Sciatic nerve (tissue), 2 donors: ENCODE data around the gene CHST8. TPM values are rescaled to one million over a fixed set of nuclear protein-coding genes. Genes with fewer than 3 reads are reported as not detected.

ENCODE experiments used
- ATAC-seq: fragments of 200-7000 bp; cut with Tn5 transposase; one replicate; pipeline ENCODE4 v1.9.1; 2020; ENCODE audit warnings: mild to moderate bottlenecking, moderate library complexity
- DNase-seq: peaks from one replicate; pipeline ENCODE4 v3.0.0-alpha.2; 2020; ENCODE audit warnings: low spot score
- intact Hi-C: fragments of 100-400 bp; cut with DNase I; formaldehyde crosslinking; loops from one replicate; pipeline ENCODE4 v1.14.2; 2022
- total RNA-seq: library from RNA; stranded (reverse); fragmentation: NEBNext Ultra II Directional; extraction: Animal tissue kit (Norgen Biotek cat#: 25700); gene quantifications from one replicate; pipeline ENCODE4 v1.2.1, GENCODE V29; 2021
- donor health status: DM: no; HTN: no; CAD: no.
- donor health status: DM: no; HTN: no; CAD: no.

Gene CHST8
- total RNA-seq, 1 donor from 2014 or later, result 0.62 TPM

DNA sequence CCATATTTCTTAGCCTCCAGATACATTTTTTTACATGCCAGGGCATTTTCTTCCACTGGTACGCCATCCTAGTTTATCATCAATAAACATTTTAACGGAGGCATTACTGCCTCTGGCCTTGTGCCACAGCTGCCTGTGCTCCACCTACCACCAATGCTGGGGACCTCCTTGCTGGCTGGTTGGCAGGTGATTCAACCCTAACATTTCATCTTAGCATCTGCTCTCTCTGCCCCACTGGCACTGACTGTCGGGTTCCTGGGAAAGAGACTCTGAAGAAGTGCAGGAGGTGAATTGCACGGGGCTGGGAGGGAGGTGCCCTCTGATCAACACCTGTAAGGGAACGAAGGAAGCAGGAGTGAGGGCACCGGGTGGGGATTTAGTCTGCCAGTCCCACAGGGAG is 123.5 kb downstream of the CHST8 start:
- ATAC-seq (no peak), DNase-seq (no peak)
- intact Hi-C loops, result no loop called here

DNA sequence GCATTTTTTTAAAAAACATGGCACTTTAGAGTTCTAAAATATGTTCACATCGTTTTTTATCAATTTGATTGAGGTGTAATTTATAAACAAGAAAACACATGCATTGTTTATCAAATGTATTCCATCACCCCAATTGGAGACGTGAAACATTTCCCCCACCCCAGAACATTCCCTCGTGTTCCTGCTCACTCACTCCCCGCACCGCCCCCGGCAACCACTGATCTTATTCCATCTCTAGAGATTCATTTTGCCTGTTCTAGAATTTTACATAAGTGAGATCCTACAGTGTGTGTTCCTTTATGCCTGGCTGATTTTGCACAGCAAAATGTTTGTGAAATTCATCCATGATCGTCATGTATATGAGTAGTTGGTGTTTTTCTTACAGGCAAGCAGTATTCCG is 124.4 kb downstream of the CHST8 start:
- intact Hi-C loops, result no loop called here
- no peak for ATAC-seq
- DNase-seq, result no peak

DNA sequence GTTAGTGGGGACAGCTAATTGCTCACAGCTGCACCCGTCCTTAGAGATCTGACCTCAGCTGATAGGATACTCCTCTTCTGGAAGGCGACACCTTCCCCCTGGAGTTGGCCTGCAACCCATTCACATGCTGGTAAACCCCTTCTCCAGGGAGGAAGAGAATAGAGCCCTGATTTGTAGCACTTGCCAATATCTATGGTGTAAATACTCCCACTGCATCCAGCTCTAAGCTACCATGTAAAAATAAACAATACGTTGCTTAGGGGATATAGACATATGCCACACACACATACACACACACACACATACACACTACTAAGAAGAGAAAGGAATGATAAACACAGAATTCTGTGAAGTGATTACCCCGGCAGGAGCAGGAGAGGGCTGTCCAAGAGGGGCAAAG is 125.5 kb downstream of the CHST8 start:
- no peak for ATAC-seq
- intact Hi-C loops, result no loop called here

DNA sequence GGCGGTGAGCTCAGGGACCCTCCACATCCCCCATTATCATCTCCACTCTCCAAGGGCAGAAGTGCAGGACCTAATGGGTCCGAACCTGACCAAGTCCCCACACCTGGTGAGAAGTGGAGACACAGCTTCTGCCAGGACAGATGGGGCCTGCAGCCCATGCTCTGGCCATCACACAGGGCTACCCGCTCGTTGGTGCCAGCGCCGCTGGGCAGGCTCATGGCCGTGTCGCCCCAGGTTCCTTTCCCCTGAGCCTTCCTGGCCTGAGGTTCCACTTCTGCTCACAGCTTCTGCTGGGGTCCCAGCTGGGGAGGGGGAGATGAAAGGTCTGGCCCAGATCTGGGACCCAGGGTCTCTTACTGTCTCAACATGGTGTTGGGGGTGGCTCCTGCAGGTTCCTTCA is 126.5 kb downstream of the CHST8 start:
- no peak for DNase-seq
- intact Hi-C loops, result no loop called here
- no peak for ATAC-seq

More for the DNA sequence above, 125.5 kb downstream of the CHST8 start:
- no peak for DNase-seq

DNA sequence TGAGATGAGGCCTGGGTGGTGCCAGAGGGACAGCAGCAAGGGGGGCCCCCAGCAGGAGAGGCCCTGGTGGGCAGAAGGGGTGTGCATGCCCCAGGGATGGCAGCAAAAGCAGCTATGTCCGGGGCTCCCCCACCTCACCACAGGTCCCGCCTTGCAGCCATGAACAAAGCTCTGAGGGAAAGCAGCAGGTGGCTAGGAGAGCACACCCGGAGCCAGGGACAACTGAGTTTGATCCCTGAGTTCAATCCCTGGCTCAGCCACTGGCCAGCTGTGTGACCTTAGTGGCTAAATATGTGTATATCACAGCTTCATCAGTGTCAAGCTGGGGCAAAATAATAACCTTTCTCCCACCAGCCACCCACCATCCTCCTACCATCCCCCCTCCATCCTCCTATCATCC is 127.3 kb downstream of the CHST8 start:
- DNase-seq (no peak), ATAC-seq (no peak)
- intact Hi-C loops, result no loop called here

DNA sequence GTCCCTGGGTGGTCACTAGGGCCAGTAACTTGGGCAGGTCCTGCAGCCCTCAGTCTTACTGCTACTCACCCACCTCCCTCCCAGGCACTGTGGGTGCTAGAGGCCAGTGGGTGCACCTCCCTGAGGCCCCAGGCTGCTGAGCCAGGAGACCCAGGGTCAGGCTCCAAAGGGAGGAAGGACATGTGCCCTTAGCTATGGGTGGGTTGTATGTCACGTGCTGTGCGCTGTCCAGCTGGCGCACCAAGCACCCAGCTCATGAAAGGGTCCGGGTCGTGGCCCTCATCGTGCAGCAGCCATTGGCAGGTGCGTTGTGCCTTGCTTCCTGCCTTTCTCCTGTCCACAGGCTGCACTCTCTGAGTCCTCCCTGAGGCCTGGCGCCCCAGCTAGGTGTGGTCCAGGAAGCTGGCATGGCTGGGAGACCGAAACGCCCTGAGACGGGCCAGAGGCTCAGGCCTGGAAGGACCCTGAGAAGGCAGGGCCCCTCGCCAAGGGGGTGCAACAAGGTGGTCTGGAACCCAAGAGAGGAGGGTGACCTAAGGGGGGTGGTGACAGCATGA is 127.9 kb downstream of the CHST8 start:
- intact Hi-C loops, result no loop called here
- ATAC-seq (no peak), DNase-seq (no peak)

DNA sequence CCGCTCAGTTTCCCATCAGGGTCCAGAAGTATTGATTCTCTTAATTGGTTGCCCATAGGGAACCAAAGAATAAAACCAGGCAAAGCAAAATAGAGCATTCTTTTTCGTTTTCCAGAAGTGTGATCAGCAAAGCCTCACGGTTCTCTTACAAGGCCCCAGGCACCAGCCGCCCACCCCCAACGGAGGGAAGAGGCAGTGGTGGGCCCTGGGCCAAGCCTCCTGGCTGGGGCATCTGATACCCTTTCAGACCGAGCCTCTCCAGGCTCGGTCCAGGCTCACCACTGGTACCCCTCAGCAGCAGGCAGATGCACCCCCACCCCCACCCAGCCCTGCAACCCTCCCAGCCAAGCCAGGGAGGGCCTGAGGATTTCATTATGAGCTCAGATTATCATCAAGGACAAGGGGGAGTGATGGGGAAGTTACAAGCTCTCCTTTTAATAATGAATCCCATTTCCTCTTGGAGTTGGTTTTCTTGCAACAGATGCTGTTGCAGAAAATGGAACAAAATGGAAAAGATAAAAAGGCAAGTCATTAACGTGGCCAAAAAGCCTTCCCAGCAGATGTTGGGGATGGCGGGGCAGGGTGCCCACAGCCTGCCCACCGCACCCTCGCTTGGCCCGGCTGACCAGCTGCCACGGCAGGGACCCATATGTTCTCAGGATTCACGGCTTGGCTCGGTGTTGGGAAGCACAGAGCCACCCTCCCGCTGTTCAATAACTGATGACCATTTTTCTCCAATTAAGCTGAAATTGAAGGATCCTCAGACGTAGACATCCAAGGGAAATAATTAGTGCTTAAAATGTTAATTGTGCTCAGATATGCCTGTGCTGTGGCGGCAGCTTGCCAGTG is 129.1 kb downstream of the CHST8 start:
- intact Hi-C loops, result no loop called here
- ATAC-seq (no peak), DNase-seq (no peak)

DNA sequence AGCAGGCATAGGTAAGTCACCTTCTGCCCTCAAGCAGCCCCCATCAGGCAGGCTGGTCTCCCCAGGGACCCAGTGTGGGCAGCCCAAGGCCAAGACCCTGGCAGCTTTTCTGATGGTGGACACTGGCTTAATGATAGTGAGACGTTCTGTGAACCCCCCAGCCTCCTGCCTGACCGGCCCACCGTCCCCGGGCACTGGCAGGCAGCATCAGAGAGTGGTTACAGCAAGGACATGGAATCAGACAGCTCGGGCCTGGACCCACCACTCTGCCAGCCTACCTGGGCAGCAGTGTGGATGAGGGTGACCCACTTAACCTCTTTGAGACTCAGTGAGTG is 129.7 kb downstream of the CHST8 start:
- intact Hi-C loops, result no loop called here
- DNase-seq (no peak), ATAC-seq (no peak)

DNA sequence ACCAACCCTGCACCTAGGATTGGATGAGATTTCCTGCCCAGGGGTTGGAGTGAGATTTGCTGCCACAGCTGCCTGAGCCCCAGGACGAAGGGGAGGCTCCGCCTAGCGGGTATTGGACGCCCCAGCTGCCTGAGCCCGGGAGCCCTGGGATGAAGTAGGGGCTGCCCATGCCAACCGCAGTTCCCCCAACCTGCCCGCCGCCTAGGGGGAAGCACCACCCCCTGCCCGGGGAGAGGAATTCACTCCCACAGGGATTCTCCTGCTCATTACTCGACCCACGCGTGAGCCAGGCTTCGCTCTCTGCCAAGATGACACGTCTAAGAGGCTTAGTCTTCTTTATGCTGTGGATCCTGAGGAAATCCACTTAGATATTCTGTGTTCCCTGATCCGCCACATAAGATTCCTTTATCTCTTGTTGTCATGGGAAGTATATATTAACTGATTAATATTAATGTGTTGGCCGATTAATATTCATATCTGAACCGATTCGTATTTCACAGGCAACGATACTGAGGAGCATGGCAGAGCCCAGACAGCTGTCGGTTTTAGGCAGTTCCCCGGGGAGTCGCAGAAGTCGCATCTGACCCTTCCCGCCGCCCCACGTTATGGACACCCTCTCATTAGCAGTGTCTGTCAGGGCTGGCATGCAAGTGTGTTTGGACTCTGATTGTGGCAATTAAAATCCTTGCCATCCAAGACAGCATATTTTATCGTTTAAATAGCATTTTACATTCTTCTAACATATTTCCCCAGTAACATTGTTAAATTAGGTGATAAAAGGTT is 130.5 kb downstream of the CHST8 start:
- no peak for ATAC-seq
- no peak for DNase-seq
- intact Hi-C loops, result no loop called here

DNA sequence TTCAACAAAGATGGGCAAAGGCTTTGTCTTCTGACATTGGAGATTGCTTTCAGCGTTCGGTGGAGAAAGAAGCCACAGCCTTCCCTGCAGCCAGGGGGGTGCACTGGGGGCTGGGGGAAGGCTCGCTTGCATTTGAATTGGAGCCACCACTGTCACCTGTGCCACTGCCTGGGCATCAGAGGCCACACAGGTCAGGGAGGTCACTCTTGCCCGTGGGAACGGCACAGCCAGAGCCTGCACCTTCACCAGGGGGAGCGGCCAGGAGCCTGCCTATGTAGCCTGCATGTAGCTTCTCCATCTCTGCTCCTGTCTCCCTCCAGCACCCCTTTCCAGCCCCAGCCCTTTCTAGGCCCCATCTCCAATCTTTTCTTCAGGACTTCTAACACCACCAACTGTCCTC is 131.2 kb downstream of the CHST8 start:
- no peak for DNase-seq
- no peak for ATAC-seq
- intact Hi-C loops, result no loop called here

DNA sequence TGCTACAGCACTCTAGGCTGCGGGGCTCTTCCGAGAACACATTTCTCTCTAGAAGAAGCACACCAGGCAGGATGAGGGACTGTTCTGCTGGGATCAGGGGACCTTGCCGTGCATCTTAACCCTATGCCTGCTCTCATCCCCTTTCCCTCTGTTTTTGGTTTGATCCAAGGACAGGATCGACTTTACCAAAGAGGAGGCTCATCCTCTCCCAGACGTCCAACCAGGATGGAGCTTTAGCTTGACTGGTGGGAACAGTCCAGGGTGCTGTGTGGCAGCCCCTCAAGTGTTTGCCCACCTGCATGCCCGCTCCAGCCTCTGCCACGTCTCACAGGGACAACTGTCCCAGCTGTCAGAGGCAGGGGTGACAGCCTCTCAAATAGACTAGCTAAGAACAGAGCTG is 132.6 kb downstream of the CHST8 start:
- no peak for ATAC-seq
- no peak for DNase-seq
- intact Hi-C loops, result no loop called here

DNA sequence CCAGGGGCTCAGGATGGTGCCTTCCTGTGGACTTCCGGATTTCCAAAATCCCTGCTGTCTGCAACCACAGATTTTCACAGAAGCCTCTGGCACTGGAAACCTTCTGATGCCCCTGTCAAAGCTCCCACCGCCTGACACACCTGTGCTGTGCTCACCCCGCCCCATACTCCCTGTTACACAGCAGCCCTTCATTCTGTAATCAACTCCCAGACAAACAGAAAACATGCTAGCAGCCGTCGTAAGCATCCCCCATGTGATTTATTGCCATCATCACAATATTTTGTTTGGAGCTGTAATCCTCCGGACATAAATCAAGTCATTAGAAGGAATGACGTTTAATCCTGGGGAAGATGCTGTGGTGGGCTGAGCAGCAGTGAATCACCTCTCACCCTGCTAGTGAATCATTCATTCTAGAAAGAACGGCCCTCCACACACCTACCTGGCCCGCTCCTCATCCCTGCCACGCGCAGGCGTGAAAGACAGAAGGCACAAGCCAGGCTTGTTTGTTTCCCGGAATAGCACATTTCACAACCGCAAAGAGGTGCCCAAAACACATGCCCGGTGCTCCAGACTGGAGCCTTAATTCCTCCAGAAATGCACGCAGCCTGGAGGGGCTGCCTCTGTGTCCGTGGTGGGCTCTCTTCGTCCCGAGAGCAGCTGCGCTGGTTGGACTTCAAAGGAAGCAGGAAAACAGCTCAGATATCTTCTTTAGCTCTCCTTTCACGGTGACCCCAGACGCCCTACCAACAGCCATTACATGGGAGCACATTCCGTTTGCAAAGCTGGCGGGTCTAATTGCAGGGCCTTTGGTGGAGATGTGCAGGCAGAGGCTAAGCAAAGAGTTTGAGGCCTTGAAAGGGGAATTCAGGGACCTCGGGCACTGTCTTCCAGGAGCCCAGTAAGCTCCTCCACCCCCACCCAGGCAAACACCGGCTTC is 133.6 kb downstream of the CHST8 start:
- intact Hi-C loops, result no loop called here
- no peak for DNase-seq
- no peak for ATAC-seq

DNA sequence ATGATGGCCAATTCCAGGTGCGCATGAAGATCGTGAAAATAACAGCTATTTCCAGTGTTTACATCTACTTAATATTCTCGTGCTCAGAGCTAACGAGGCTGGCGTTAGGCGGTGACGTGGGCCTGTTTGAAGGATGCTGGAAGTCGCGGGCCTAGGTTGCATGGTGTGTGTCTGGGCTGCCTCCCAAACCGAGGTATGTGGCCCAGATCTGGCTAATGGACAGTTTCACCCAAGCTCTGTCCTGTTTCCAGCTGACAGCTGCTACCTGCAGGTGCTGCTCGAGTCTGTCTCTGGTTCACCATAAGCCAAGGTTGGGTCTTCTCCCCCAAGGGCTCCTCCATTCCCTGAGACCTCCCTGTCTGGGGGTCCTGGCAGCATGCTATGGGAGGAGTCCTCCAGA is 134.4 kb downstream of the CHST8 start:
- DNase-seq (no peak), ATAC-seq (no peak)
- intact Hi-C loops, result no loop called here

DNA sequence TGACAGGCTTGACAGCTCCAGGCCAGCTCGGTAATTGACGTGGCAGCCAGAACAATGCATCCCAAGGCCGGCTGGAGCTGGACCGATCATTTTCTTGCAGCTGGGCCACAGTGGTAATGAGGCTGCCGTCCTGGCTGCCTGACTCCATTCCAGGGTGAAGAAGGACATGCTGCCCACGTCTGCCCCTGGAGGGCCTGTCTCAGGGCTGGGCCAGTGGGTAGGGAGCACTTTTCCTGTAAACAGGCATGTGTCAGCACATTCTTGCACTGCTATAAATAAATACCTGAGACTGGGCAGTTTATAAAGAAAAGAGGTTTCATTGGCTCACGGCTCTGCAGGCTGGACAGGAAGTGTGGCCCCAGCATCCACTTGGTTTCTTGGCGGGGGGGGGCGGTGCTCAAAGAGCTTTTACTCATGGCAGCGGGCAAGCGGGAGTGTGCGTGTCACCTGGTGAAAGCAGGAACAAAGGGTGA is 136.8 kb downstream of the CHST8 start:
- ATAC-seq, result no peak
- DNase-seq, result no peak
- intact Hi-C loops, result no loop called here

DNA sequence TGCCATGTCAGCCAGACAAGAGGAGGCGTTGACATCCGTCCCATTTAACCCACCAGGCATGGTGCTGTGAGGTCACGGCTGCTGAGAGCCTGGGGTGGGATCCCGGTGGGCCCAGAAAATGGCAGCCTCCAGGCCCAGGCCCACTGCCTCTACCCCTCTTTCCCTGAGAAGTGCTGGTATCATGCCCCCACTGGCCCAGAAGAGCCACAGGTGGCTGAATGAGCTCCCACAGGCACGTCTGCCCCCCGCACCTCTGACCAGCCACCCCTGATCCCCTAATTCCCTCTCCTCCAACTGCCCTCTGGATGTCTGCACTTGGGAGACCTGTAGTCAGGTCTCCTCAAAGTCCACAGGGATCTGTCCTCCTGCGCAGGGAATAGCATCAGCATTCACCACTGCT is 137.6 kb downstream of the CHST8 start:
- no peak for ATAC-seq
- intact Hi-C loops, result no loop called here
- no peak for DNase-seq

DNA sequence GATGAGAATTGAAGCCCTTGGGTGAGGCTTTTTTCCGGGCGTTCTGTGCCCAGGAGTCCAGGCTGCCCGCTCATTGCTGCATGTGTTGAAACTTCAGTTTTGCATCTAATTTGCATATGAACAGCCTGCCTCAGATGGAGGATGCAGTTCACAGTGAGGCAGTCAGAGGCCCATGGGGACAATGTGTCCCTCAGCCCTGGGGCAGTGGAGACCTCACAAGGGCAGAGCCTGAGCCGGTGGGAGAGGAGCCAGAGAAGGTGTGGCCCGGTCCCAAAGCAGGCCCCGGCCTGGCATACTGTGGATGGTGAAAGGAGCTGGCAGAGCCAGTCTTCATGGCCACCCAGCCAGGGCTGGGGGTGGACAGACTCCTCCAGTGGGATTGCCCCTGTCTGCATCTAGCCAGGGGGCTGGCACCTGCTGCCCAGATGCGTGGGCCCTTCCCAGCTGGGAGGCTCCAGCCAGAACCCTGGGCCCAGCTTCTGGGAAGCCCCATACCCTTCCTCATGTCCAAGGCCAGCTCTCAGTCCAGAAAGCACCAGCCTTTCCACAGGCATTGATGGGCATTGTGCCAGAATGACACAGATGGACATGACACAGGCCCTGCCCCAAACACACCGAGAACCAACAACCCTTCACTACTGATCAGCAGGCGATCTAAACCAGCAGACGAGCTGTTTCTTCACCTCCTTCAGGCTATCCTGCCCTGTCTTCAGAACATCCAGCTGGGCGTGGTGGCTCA is 142.0 kb downstream of the CHST8 start:
- DNase-seq (no peak), ATAC-seq (no peak)
- intact Hi-C loops, result no loop called here

DNA sequence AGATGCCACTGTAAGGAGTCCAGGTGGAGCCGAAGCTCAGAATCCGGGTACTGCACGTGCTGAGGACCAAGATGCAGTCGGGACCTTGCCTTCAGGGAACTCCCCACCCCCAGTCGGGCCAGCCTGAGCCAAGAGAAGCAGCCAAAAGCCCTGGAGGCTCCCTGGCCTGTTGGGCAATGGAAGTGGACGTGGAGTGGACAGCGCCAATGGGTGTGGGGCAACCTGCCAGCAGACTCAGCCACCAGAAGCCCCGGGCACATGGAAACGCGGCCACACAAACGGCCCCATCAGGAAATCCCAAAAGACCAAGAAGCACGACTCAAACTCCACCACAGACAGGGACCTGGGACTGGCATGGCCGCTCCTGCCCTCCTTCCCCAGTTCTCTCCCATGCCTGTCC is 144.9 kb downstream of the CHST8 start:
- no peak for ATAC-seq
- intact Hi-C loops, result no loop called here
- DNase-seq, result no peak

DNA sequence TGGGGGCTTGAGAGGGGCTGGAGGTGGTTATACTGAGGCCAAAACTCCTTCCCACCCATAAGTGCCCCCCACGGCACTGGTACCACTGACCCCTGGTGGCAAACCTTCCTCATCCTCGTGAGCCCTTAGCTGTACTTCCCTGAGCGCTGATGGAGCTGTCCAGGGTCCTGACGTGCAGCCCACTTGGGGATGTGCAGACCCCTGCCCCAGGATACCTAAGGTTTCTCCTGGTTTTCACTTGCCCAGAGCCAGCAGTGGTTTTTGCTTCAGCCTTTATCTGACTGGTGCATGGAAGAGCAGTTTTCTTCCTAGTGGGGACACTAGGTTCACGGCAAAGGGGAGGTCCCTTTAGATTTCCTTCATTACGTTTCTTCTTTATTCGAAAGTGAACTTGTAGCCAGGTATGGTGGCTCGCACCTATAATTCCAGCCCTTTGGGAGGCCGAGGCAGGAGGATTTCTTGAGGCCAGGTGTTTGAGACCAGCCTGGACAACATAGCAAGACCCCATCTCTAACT is 146.2 kb downstream of the CHST8 start:
- intact Hi-C loops, result no loop called here
- ATAC-seq (no peak), DNase-seq (no peak)
